Measurements from ENCODE around the gene PPHLN1.

PPHLN1 gene

GRCh38 chr12:42325653-42326474, at the start of gene PPHLN1, which contains the start of gene ZCRB1:
Gene PPHLN1 (plus strand): TSS chr12:42326167. CDS start chr12:42335903, 9,736 bp downstream.
Gene ZCRB1 (minus strand): TSS chr12:42326094. CDS start chr12:42324102, 1,992 bp downstream.
- DNase-seq (ENCODE audit: low read depth in 2 of 2), result peak; percentile 54 to 73

- no peak for DNase-seq (ENCODE audit: low read depth in 2 of 2)
Observed at GRCh38 chr12:42277396-42278127, 48.4 kb upstream of the PPHLN1 start.

DNA sequence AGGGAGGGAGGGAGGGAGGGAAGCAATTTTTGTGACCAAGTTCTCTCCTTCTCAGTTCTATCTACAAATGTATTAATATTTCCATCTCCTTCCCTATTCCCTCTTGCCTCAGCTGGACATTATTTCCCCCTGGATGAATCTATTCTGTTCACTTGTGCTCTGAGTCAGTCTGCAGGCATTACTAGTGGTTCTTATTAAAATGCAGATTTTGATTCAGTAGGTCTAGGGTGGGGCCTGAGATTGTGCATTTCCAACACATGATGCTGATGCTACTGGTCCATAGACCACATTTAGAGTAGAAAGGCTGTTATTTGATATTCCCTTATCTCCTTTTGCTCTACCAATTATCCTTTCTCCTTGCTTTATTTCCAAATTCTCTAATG, 47.8 kb upstream of the PPHLN1 start:
- no peak for DNase-seq (ENCODE audit: low read depth in 2 of 2)

GRCh38 chr12:42281278-42281677, 44.7 kb upstream of the PPHLN1 start:
- DNase-seq (ENCODE audit: low read depth in 2 of 2), result no peak

DNA sequence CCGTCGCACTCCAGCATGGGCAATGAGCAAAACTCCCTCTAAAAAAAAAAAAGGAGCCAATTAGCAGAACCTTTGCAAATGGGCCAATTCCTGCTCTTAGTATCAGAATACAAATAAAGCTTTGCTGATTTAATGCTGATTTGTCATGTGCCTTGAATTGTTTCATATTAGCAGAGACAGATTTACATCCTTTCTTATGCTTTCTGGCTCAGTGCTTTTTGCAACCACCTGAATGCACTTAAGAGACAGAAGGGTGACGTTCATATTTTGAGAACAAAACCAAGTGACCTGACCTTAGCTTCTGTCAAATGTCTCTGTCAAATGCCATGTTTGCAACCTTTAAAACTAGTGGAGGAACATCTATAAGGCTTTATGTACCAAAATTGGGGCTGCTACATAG, 44.1 kb upstream of the PPHLN1 start:
- DNase-seq (ENCODE audit: low read depth in 2 of 2), result no peak

DNA sequence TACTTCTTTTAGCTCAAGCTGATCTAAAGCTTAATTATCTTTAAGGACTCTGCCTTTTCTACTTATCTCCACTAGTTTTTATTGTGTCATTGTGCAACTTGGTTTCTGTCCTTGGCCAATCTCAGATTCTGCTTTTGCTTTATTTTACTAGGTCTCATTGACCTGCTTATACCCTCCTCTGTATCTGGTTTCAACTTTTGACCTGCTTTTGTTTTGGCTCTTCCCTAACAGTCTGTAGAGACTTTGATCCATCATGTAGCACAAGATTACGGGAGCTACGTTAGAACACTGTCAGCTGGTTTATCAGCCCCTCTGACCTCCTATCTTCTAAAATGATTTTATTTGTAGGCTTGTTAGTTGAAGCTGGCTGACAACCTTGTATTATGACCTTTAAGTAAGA, 43.7 kb upstream of the PPHLN1 start:
- no peak for DNase-seq (ENCODE audit: low read depth in 2 of 2)

DNA sequence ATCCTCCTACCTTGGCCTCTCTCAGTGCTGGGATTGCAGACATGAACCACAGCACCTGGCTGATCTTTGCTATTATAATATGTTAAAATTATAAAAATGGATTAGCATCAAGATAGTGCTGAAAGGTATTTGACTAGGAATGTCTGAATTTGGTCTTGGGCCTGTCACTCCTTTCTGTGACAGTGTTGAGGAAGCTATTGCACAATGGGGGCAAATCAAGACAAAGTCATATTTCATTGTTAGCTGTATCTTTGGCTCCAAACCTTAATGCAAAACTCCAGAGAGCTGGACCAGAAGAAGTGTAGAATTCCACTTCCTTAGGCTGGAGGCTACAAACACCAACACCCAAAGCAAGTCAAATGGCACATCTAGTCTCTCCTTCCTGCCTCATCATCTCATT, 42.2 kb upstream of the PPHLN1 start:
- no peak for DNase-seq (ENCODE audit: low read depth in 2 of 2)

- DNase-seq (ENCODE audit: low read depth in 2 of 2), result no peak
Observed at GRCh38 chr12:42284157-42284556, 41.8 kb upstream of the PPHLN1 start.

GRCh38 chr12:42284876-42285275, 41.1 kb upstream of the PPHLN1 start:
- DNase-seq (ENCODE audit: low read depth in 2 of 2), result no peak

GRCh38 chr12:42285431-42285830, 40.5 kb upstream of the PPHLN1 start:
- no peak for DNase-seq (ENCODE audit: low read depth in 2 of 2)

DNA sequence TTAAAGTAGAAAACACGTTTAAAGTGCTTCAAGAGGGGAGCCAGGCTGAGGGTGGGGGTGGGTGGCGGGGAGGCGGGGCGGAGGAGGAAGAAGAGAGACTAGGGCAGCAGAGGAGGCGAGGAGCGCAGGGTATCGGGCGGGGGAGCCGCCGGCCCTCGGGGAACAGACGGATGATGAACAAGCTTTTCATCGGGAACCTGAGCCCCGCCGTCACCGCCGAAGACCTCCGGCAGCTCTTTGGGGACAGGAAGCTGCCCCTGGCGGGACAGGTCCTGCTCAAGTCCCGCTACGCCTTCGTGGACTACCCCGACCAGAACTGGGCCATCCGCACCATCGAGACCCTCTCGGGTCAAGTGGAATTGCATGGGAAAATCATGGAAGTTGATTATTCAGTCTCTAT, 39.2 kb upstream of the PPHLN1 start:
- DNase-seq (ENCODE audit: low read depth in 2 of 2), result no peak

GRCh38 chr12:42288544-42288943, 37.4 kb upstream of the PPHLN1 start:
- no peak for DNase-seq (ENCODE audit: low read depth in 2 of 2)

- DNase-seq (ENCODE audit: low read depth in 2 of 2), result no peak
Observed at GRCh38 chr12:42291680-42292079, 34.3 kb upstream of the PPHLN1 start.

GRCh38 chr12:42296503-42297109, 29.4 kb upstream of the PPHLN1 start:
- no peak for DNase-seq (ENCODE audit: low read depth in 2 of 2)

DNA sequence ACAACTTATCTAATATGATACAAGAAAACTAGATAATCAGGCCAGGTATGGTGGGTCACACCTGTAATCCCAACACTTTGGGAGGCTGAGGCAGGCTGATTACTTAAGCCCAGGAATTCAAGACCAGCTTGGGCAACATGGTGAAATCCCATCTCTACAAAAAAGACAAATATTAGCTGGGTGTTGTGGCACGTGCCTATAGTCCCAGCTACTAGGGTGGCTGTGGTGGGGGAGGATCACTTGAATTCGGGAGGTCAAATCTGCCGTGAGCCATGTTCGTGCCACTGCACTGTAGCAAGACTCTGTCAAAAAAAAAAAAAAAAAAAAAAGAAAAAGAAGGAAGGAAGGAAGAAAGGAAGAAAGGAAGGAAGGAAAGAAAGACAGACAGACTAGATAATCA, 27.1 kb upstream of the PPHLN1 start:
- no peak for DNase-seq (ENCODE audit: low read depth in 2 of 2)

DNA sequence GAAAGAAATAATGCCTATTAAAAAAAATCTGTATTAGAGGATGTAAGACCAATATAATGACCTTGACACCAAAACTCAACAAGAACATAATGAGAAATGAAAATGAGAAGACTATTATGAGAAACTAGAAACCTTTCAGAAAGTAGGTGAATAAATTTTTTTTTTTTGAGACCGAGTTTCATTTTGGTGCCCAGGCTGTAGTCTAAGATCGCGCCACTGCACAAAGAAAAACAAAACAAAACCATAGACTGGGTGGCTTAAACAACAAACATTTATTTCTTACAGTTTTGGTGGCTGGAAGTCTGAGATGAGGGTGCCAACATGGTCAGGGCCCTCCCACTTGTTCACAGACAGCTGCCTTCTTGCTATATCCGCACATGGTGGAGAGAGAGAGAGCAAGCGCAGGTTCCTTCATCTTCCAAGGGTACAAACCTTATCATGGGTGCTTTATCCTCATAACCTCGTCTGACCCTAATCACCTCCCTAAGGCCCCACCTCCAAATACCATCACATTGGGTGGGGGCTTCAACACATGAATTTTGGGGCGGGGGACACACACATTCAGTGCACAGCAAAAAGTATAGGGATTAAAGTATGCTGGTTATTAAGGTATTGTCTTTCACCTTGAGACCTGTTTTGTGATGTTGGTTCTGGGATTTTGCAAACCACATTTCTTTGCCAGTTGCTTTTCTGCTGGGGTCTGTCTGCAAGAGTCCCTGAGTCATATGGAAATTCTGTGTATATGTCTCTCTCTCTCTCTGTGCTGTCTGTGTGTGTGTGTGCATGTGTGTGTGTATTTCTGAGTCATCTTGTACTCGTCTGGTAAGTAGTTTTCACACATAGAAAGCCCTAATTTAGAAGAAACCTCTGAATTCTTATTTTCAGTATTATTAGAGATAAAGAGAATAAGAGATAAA, 26.3 kb upstream of the PPHLN1 start:
- peak; percentile 47 to 49 for DNase-seq (ENCODE audit: low read depth in 2 of 2)

DNA sequence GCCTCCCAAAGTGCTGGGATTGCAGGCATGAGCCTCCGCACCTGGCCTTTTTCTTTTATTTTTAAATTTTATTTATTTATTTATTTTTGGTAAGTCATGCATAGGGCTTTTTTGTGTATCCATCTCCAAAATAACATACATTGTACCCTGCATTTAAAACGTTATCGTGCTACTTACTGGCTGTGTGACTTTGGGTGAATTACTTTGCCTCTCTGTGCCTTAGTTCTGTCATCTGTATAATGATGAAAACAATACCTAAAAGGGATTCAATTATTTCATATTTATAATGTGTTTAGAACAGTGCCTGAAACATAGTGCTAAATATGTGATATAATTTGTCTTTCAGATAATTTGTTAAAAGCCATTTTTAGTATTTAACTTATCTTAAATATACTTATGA, 19.7 kb upstream of the PPHLN1 start:
- DNase-seq (ENCODE audit: low read depth in 2 of 2), result no peak

- DNase-seq (ENCODE audit: low read depth in 2 of 2), result no peak
Observed at GRCh38 chr12:42308390-42308789, 17.6 kb upstream of the PPHLN1 start.

DNA sequence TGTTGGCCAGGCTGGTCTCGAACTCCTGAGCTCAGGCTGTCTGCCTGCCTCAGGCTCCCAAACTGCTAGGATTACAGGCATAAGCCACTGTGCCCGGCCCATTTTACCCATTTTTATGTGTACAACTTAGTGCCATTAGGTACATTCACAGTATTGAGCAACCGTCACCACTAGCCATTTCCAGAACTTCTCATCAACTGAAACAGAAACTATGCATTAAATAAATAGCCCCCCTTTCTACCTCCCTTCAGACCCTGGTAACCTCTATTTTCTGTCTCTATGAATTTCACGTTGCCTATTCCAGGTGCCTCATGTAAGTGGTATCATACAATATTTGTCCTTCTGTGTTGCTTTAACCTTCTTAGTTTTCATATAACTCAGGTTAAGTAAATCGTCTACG, 16.0 kb upstream of the PPHLN1 start:
- no peak for DNase-seq (ENCODE audit: low read depth in 2 of 2)

DNA sequence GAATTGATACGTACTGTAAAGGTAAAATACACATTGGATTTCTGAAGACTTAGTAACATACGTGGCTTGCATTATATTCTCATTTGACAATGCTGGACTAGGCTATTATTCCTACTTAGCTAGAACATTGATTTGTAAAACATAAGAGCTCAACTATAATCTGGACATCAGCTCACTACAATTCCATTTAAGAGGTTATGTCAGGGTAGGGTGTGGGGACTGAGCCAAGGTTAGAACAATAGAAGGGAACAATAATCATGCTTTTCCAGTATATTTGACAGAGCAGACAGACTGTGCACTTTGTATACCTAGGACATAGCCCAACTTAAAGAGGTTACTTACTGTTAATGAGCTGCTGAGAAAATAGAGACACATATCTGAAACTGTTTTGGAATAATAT, 10.9 kb upstream of the PPHLN1 start:
- DNase-seq (ENCODE audit: low read depth in 2 of 2), result no peak

GRCh38 chr12:42320796-42321195, 5.2 kb upstream of the PPHLN1 start:
- no peak for DNase-seq (ENCODE audit: low read depth in 2 of 2)

GRCh38 chr12:42322567-42322966, 3.4 kb upstream of the PPHLN1 start:
- no peak for DNase-seq (ENCODE audit: low read depth in 2 of 2)

Measured in stimulated activated CD4-positive, alpha-beta T cell treated with anti-CD3 and anti-CD28 coated beads, Interleukin-1b, Interleukin-23, amount 100 ng/mL, for 4 hours (primary cell).